GM23338 (cell line): Measurements from ENCODE around the gene PKNOX2. TPM values are rescaled to one million over a fixed set of nuclear protein-coding genes. Genes with fewer than 3 reads are reported as not detected.

ENCODE experiments used
- ATAC-seq: fragments of 200-7000 bp; cut with Tn5 transposase; 3 replicates; pipeline ENCODE4 v1.9.1; 2020
- DNase-seq: peaks from one replicate; pipeline ENCODE4 v3.0.0-alpha.2; 2015; ENCODE audit warnings: low spot score
- H2AFZ ChIP-seq: fragments of 200-600 bp; sonication (generic); 2 replicates; pipeline ENCODE4 v1.8.0; 2016; ENCODE audit warnings: antibody characterized with exemption, mild to moderate bottlenecking, moderate library complexity
- H3F3A ChIP-seq: fragments of 200-600 bp; sonication (generic); replicated peaks from 2 replicates; pipeline ENCODE4 v1.8.0; 2017; ENCODE audit warnings: antibody characterized with exemption, mixed run types, low read depth
- H3K27ac ChIP-seq: fragments of 200-600 bp; sonication (generic); 2 replicates; pipeline ENCODE4 v1.6.1; 2016; ENCODE audit warnings: low read depth
- H3K27me3 ChIP-seq: fragments of 200-600 bp; sonication (generic); 2 replicates; pipeline ENCODE4 v1.8.0; 2016; ENCODE audit warnings: mild to moderate bottlenecking, mixed run types, moderate library complexity; ENCODE audit not compliant: insufficient read depth
- H3K36me3 ChIP-seq: fragments of 200-600 bp; sonication (generic); 2 replicates; pipeline ENCODE4 v1.8.0; 2016; ENCODE audit warnings: mild to moderate bottlenecking; ENCODE audit not compliant: insufficient read depth
- H3K4me1 ChIP-seq: fragments of 200-600 bp; sonication (generic); 2 replicates; pipeline ENCODE4 v1.8.0; 2016; ENCODE audit warnings: mild to moderate bottlenecking, moderate library complexity; ENCODE audit not compliant: insufficient read depth
- H3K4me2 ChIP-seq: fragments of 200-600 bp; sonication (generic); 2 replicates; pipeline ENCODE4 v1.7.1; 2017; ENCODE audit warnings: mixed run types
- H3K4me3 ChIP-seq: fragments of 200-600 bp; sonication (generic); 2 replicates; pipeline ENCODE4 v1.6.1; 2016; ENCODE audit warnings: mixed run types
- H3K79me2 ChIP-seq: fragments of 200-600 bp; sonication (generic); replicated peaks from 2 replicates; pipeline ENCODE4 v1.8.0; 2017; ENCODE audit warnings: mild to moderate bottlenecking; ENCODE audit not compliant: insufficient read depth
- H3K9me2 ChIP-seq: fragments of 200-600 bp; sonication (generic); 2 replicates; pipeline ENCODE4 v1.8.0; 2017; ENCODE audit not compliant: insufficient read depth
- H4K20me1 ChIP-seq: fragments of 200-600 bp; sonication (generic); replicated peaks from 2 replicates; pipeline ENCODE4 v1.8.0; 2017; ENCODE audit warnings: mild to moderate bottlenecking; ENCODE audit not compliant: insufficient read depth
- H3K27ac Mint-ChIP-seq: 2 replicates; pipeline ENCODE4 v1.8.0; 2020; ENCODE audit warnings: inconsistent platforms, mild to moderate bottlenecking, moderate library complexity, mixed read lengths
- H3K27me3 Mint-ChIP-seq: 3 replicates; pipeline ENCODE4 v1.8.0; 2022; ENCODE audit warnings: low read depth, mild to moderate bottlenecking, moderate library complexity, mixed read lengths, inconsistent platforms; ENCODE audit not compliant: insufficient read depth, poor library complexity
- H3K36me3 Mint-ChIP-seq: 3 replicates; pipeline ENCODE4 v1.8.0; 2021; ENCODE audit warnings: low read depth, mild to moderate bottlenecking, inconsistent platforms, moderate library complexity, mixed read lengths
- H3K4me1 Mint-ChIP-seq: 3 replicates; pipeline ENCODE4 v1.8.0; 2020; ENCODE audit warnings: mild to moderate bottlenecking, inconsistent platforms, mixed read lengths
- H3K4me3 Mint-ChIP-seq: 3 replicates; pipeline ENCODE4 v1.8.0; 2021; ENCODE audit warnings: moderate library complexity, mild to moderate bottlenecking, inconsistent platforms, mixed read lengths
- H3K9me3 Mint-ChIP-seq: 3 replicates; pipeline ENCODE4 v1.8.0; 2020; ENCODE audit warnings: moderate library complexity, mild to moderate bottlenecking, inconsistent platforms, mixed read lengths
- CREB1 ChIP-seq: fragments of 250-450 bp; sonication (Bioruptor Pico); IDR thresholded peaks from 2 replicates; pipeline ENCODE4 v1.5.0; 2020; ENCODE audit warnings: low read depth, mild to moderate bottlenecking, moderate library complexity
- CTCF ChIP-seq, 2 experiments: fragments of 200-600 bp in 1 of 2; sonication (generic) in 1 of 2; conservative IDR thresholded peaks; 2 replicates each; pipeline versions ENCODE4 v1.5.1 to v1.6.1; 2016 to 2017; ENCODE audit warnings: antibody characterized with exemption in 2 of 2, low read depth in 2 of 2, mild to moderate bottlenecking in 2 of 2, moderate library complexity in 1 of 2
- EZH2 ChIP-seq: fragments of 200-600 bp; sonication (generic); IDR thresholded peaks from one replicate; pipeline ENCODE4 v1.8.0; 2017; ENCODE audit warnings: antibody characterized with exemption, mild to moderate bottlenecking, low read depth; ENCODE audit not compliant: unreplicated experiment
- EZH2phosphoT487 ChIP-seq: fragments of 200-600 bp; sonication (generic); IDR thresholded peaks from one replicate; pipeline ENCODE4 v1.8.1; 2018; ENCODE audit warnings: antibody characterized with exemption; ENCODE audit not compliant: unreplicated experiment
- JUNB ChIP-seq: IDR thresholded peaks from one replicate; pipeline ENCODE4 v1.6.1; 2016; ENCODE audit warnings: antibody characterized with exemption; ENCODE audit not compliant: unreplicated experiment
- NANOG ChIP-seq: IDR thresholded peaks from 2 replicates; pipeline ENCODE4 v1.6.1; 2016; ENCODE audit warnings: antibody characterized with exemption, borderline replicate concordance
- POLR2AphosphoS5 ChIP-seq: IDR thresholded peaks from 2 replicates; pipeline ENCODE4 v1.6.1; 2016; ENCODE audit warnings: antibody characterized with exemption, low read depth
- STAT1 ChIP-seq: IDR thresholded peaks from one replicate; pipeline ENCODE4 v1.6.1; 2016; ENCODE audit warnings: antibody characterized with exemption; ENCODE audit not compliant: unreplicated experiment
- ZNF114 ChIP-seq: fragments of 250-450 bp; sonication (Bioruptor Pico); IDR thresholded peaks from 2 replicates; pipeline ENCODE4 v1.5.0; 2020; ENCODE audit warnings: mild to moderate bottlenecking, moderate library complexity
- ZNF331 ChIP-seq: fragments of 250-450 bp; sonication (Bioruptor Pico); IDR thresholded peaks from 2 replicates; pipeline ENCODE4 v1.5.0; 2020; ENCODE audit warnings: low read depth, mild to moderate bottlenecking, moderate library complexity
- ZNF462 ChIP-seq: fragments of 250-450 bp; sonication (Bioruptor Pico); IDR thresholded peaks from 2 replicates; pipeline ENCODE4 v1.5.0; 2020; ENCODE audit warnings: mild to moderate bottlenecking, moderate library complexity
- polyA plus RNA-seq: library from polyadenylated mRNA; unstranded; fragments of >200 nt; fragmentation: Nextera tagmentation; extraction: Ambion mirVana; gene quantifications from 2 replicates; pipeline ENCODE4 v1.2.1, GENCODE V29; 2016
- total RNA-seq: library from RNA; depleted of rRNA; stranded (reverse); fragments of >200 nt; shearing (Covaris generic); gene quantifications from 2 replicates; pipeline ENCODE4 v1.2.3, GENCODE V29; 2014
- TF ChIP-seq, protein P1 (sequence below): IDR thresholded peaks from one replicate; pipeline ENCODE4 v1.6.1; 2018; ENCODE audit warnings: antibody characterized with exemption; ENCODE audit not compliant: unreplicated experiment
- TF ChIP-seq, protein P2 (sequence below): IDR thresholded peaks from 2 replicates; pipeline ENCODE4 v1.6.1; 2016; ENCODE audit warnings: antibody characterized with exemption

PKNOX2 gene
- total and polyA plus RNA-seq, 2 experiments from 2014 or later, result 0.42 to 0.83 TPM

DNA sequence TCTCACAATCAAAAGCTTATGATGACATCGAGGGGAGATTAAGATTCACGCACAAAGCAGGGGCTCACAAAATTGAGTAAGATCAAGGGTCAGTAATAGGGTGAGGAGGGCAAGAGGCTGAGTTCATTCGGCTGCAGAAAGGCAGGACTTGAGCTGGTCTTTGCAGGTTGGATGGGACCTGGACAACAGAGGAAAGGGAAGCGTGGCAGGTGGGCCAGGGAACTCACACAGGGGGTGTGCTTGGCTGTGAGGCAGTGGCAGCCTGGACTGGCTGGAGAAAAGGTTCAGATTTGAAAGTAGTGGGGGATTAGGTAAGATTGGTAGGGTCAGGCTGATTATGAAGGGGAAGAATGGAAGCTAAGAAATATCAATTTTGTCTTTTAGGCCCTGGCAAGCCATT is 161.6 kb downstream of the PKNOX2 start:
- Histone ChIP-seq H4K20me1 (no peaks in the 10 kb centered on the region), H3K27me3 (no peaks in the 10 kb centered on the region), H3K4me2 (no peak overlapping the region), H3K36me3 (no peaks in the 10 kb centered on the region), H3K4me1 (no peaks in the 10 kb centered on the region; the same call in 1 of the 2 replicates), H3K27ac (no peak overlapping the region), H3F3A (no peaks in the 10 kb centered on the region), H2AFZ (no peak overlapping the region), H3K79me2 (no peaks in the 10 kb centered on the region), H3K9me2 (no peaks in the 10 kb centered on the region; the same call in 1 of the 2 replicates), H3K4me3 (no peak overlapping the region)
- Mint-ChIP-seq H3K4me1 (peaks cover 18% of the 10 kb centered on the region), H3K27me3 (peaks cover 13% of the 10 kb centered on the region), H3K9me3 (no peaks in the 10 kb centered on the region), H3K36me3 (no peaks in the 10 kb centered on the region; the same call in 2 of the 3 replicates), H3K27ac (no peak overlapping the region), H3K4me3 (no peak overlapping the region)
- no peak for ATAC-seq
- DNase-seq, result no peak
- TF ChIP-seq, protein P1, sequence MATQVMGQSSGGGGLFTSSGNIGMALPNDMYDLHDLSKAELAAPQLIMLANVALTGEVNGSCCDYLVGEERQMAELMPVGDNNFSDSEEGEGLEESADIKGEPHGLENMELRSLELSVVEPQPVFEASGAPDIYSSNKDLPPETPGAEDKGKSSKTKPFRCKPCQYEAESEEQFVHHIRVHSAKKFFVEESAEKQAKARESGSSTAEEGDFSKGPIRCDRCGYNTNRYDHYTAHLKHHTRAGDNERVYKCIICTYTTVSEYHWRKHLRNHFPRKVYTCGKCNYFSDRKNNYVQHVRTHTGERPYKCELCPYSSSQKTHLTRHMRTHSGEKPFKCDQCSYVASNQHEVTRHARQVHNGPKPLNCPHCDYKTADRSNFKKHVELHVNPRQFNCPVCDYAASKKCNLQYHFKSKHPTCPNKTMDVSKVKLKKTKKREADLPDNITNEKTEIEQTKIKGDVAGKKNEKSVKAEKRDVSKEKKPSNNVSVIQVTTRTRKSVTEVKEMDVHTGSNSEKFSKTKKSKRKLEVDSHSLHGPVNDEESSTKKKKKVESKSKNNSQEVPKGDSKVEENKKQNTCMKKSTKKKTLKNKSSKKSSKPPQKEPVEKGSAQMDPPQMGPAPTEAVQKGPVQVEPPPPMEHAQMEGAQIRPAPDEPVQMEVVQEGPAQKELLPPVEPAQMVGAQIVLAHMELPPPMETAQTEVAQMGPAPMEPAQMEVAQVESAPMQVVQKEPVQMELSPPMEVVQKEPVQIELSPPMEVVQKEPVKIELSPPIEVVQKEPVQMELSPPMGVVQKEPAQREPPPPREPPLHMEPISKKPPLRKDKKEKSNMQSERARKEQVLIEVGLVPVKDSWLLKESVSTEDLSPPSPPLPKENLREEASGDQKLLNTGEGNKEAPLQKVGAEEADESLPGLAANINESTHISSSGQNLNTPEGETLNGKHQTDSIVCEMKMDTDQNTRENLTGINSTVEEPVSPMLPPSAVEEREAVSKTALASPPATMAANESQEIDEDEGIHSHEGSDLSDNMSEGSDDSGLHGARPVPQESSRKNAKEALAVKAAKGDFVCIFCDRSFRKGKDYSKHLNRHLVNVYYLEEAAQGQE, result no peak
- no peak for TF ChIP-seq STAT1
- TF ChIP-seq ZNF114 (CRISPR knock-in tag), result no peak
- TF ChIP-seq NANOG, result no peak
- no peak for TF ChIP-seq CREB1 (CRISPR knock-in tag)
- no peak for TF ChIP-seq ZNF462 (CRISPR knock-in tag)
- no peak for TF ChIP-seq EZH2phosphoT487
- TF ChIP-seq ZNF331 (CRISPR knock-in tag), result no peak
- TF ChIP-seq POLR2AphosphoS5, result no peak
- TF ChIP-seq, protein P2, sequence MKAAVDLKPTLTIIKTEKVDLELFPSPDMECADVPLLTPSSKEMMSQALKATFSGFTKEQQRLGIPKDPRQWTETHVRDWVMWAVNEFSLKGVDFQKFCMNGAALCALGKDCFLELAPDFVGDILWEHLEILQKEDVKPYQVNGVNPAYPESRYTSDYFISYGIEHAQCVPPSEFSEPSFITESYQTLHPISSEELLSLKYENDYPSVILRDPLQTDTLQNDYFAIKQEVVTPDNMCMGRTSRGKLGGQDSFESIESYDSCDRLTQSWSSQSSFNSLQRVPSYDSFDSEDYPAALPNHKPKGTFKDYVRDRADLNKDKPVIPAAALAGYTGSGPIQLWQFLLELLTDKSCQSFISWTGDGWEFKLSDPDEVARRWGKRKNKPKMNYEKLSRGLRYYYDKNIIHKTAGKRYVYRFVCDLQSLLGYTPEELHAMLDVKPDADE, result no peak
- TF ChIP-seq CTCF (conservative IDR thresholded peaks at IDR 0.05; ENCODE audit: low read depth in 2 of 2), result no peak
- TF ChIP-seq EZH2, result no peak
- TF ChIP-seq JUNB, result no peak
